ENCODE measurements around the gene ZBTB46.
A peak's percentile ranks its signal among the peaks of the same experiment; 100 is the strongest.

Gene ZBTB46

DNA sequence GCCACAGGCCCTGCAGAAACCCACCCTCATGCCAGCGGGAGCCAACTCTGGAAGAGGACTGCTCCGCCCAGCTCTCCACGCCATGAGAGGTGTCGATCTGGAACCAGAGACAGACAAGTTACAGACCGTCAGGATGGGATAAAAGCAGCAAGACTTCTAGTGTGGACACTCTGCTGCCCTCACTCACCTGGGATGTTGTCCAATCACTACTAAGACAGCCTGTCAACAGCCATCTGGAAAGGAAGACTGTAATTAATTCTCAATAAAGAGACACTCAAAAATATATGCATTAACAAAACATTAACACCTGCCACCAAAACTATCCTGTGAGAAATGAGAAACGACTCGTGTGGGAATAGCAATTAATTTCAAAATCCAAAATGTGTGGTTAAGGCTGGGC lies 63.2 kb downstream of the ZBTB46 start:
- no peak for DNase-seq (ENCODE audit: low read depth in 2 of 2)

DNA sequence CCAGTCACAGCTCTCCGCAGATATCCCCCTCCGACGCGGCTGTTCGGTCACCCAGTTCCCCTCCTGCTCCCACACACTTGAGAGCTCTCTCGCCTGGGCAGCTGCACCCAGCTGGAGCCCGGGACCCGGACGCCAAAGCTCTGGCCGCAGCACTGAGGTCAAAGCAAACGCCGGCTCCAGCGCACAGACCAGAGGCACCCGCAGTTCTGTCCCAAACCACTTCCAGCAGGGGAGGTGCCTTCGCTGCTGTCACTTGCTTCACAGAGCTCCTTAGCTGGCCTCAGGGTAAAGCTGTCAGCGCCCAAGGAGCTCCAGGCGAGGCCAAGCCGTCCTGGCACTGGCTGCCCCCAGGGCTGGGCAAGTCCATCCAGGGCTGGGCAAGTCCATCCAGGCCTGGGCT lies 63.6 kb downstream of the ZBTB46 start:
- DNase-seq (ENCODE audit: low read depth in 2 of 2), result no peak

DNA sequence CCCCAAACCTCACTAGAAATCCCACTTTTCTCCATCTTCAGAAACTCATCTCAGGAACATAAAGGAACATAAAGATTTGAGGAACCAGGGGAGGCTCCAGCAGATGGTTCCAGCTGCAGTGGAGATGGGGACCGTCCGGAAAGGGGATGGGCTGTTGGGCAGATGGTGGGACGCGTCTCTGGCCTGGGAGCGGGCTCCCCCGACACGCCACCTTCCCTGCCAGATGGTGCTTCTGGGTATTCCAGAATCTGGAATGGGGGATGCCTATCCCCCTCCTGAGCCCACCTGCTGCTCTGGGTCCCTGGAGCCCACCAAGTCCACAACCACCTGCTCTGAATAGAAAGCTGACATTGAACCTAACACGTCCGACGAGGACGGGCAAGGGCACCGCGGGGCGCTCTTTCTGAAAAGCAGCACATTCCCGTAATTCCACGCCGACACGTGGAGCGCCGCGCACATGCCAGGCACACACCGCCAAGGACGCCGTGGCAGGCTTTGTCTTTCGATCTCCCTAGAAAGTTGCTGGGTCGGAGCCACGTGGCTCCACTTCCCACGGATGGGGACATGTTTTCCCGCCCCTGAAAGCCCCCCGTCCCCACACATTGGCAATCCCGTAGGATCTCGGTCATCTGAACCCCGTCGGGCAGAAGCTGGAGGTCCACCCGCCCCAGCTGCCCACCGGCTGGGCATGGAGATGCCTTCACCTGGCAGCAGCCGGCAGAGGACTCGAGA lies 64.2 kb downstream of the ZBTB46 start:
- DNase-seq (ENCODE audit: low read depth in 2 of 2), result no peak

DNA sequence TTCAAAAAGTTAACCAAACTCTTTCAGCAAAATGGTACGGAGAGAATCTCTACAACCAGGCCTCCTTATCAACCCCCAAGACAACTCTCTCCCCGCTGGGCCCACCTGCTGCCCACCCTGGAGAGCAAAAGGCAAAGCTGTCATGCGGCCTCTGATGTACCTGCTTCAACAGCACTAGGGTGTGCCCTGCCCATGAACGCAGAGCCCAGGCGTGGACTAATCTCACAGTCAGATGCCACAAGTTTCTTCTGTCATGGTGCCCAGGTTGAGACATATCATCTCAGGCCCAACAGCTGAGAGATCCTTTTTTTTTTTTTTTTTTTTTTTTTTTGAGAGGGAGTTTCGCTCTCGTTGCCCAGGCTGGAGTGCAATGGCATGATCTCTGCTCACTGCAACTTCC lies 65.2 kb downstream of the ZBTB46 start:
- DNase-seq (ENCODE audit: low read depth in 2 of 2), result no peak

DNA sequence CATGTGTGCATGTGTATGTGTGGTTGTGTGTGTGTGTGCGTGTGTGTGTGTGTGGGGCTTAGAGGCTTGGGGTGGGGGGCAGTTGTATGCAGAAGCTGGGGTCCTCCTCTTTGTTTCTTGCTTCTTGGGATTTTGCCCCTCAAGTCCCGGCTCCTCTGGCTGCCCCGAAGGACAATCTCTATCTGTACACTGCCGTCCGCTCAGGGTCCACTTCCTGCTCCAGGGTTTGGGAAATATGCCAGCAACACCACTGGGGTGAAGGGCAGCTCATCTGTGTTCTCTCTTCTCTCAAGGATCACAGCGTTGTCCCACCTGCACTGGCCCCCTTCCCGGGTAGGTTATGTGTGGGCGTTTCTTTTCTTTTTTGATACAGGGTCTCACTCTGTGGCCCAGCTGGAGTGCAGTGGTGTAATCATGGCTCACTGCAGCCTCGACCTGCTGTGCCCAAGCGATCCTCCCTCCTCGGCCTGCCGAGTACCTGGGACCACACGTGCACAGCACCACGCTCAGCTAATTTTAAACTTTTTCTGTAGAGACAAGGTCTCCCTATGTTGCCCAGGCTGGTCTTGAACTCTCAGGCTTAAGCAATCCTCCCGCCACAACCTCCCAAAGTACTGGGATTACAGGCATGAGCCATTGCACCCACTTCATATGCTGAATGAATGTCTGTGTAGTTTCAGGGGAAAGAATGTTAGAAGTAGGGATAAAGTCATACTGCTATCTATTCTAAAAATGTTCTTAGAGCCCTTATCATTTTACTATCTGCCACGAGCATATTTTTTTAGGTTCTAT lies 65.8 kb downstream of the ZBTB46 start:
- no peak for DNase-seq (ENCODE audit: low read depth in 2 of 2)

DNA sequence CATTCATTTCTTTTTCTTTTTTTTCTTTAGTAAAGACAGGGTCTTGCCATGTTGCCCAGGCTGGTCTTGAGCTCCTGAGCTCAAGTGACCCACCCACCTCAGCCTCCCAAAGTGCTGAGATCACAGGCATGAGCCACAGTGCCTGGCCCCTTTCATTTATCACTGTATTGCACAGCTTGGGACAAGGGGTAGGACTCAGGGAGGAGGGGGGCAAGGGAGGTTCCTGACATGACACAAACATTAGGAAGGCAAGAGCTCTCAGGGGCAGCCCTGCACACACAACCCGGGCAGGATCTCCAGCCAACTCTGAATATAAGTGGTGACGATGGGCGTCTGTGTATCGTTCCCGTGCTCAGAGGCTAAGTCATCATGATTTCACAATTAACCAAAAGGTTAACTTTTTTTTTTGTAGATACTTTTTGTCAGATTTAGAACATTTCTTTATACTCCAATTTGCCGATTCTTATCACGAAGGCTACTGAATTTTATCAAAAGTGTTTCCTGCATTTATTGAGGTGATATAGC lies 71.6 kb downstream of the ZBTB46 start:
- DNase-seq (ENCODE audit: low read depth in 2 of 2), result no peak

DNA sequence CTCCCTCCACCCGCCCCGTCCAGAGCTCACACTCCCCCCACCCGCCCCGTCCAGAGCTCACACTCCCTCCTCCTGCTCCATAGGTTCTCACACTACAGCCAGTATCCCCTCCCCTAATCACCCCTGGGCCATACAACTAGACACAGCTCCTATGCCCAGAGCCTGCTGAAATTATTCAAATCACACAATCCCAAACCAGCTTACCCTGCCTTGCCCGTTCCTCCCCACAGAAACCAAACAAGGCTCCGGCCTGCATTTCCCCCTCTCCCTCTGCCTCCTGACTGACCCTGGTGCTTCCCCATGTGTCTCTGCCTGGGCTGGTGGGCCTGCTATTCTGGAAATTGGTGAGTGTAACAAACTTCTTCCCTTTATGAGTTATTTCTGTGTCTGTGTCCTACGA lies 72.9 kb downstream of the ZBTB46 start:
- DNase-seq (ENCODE audit: low read depth in 2 of 2), result no peak

DNA sequence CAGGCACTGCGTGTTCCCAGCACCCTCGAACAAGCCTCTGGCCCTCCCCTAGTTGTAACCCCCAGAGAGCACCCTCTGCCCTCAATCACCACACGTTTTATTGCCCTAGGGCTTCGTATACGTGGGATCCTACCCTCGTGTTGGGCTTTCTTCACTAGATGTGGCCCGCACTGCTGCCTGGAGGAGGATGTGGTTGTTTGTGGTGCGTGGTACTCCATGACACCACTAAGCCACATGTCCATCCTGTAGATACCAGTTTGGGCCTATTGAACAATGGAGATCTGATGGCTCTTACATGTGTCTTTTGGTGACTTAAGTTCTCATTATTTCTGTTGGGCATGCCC lies 74.4 kb downstream of the ZBTB46 start:
- DNase-seq (ENCODE audit: low read depth in 2 of 2), result no peak

DNA sequence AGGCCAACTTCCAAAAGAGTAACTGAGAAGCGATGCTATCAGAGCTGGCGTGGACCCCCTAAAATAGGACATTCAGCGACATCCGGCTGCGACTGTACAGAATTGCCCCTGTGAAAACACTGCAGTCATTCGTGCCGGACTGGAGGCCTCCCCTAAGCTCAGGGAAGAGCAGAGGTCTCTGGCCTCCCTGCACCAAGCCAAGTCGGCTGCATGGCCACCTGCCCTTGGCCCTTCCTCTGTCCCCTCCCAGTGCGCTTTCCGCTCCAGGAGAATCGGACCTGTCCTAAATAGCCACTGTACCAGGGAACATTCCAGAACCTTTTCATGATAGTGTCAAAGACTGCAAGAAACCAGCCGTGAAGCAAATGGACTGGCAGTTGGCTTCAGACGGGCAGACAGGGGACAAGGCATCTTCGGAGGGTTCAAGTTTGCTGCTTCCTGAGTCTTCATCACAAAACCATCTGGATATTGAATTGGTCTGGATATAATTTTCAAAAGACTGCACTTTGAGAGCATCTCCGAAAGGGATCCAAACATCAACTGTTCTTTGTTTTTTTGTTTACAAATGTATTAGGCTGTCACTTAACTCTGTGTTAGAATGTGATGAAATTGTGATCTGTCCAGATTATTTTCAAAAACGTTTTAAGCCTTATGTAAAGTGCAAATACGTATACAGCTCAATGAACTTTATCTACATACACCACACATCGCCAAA lies 75.0 kb downstream of the ZBTB46 start:
- DNase-seq (ENCODE audit: low read depth in 2 of 2), result no peak

DNA sequence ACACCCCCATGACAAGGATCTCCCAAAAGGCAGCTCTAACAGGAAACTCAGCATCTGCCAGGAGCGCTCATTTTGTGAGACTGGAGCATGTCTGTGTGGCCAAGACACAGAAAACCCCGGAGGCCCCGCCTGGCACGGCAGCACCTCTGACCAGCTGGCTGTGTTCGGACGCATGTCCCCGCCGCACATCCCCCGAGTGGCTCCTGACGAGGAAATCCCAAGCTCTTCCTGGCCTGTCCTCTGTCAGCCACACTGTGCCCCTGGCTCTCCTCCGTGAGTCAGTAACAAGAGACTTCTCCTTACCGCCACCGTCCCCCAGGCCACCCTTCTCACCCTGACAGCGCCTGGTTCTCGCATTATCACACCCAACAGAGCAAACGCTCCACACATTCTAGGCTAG lies 77.1 kb downstream of the ZBTB46 start:
- no peak for DNase-seq (ENCODE audit: low read depth in 2 of 2)

DNA sequence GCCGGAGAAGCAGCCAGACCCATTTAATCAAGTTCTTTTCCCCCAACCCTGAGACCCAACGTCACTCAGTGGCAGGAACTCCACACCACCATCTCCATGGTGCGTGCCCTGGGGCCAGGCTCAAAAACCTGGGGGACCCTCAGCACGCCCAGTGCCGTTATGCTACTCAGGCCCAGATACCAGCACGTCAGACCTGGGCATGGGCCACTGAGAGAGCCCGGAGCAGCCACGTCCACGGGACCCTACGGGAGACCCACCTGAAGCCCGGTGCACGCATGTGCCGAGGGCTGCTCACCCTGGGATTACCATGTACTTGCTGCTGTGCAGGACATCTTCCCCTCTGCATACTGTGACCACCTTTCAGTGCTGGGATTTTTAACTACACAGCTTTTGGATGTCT lies 77.7 kb downstream of the ZBTB46 start:
- no peak for DNase-seq (ENCODE audit: low read depth in 2 of 2)

DNA sequence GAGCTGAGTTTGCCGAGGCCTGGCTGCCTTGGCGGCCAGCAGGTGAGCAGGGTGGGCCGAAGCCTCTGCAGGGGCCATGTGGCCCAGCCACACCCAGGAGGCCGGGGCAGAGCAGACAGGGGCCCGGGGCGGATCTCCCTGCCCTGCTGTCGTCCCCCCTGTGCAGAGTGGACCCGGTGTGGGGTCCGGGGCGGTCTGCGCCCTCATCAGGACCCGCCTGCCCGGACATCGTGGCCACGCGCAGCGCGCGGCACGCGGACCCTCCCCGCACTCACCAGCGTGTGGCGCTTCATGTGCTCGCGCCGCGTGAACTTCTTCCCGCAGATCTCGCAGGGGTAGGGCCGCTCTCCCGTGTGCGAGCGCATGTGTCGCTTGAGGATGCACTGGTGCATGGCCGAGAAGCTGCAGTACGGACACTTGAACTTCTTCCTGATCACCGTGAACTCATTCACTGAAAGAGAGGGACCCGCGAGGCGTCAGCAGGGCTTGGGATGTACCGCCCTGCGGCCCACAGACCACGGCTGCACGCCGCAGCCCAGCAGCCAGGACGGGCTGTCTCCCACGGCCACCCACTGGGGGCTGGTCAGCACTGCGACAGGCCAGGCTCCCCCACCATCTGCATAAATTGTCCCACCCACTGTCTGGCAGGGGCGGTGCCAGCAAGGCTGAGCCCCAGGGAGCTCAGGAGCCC lies 78.5 kb downstream of the ZBTB46 start:
- no peak for DNase-seq (ENCODE audit: low read depth in 2 of 2)

DNA sequence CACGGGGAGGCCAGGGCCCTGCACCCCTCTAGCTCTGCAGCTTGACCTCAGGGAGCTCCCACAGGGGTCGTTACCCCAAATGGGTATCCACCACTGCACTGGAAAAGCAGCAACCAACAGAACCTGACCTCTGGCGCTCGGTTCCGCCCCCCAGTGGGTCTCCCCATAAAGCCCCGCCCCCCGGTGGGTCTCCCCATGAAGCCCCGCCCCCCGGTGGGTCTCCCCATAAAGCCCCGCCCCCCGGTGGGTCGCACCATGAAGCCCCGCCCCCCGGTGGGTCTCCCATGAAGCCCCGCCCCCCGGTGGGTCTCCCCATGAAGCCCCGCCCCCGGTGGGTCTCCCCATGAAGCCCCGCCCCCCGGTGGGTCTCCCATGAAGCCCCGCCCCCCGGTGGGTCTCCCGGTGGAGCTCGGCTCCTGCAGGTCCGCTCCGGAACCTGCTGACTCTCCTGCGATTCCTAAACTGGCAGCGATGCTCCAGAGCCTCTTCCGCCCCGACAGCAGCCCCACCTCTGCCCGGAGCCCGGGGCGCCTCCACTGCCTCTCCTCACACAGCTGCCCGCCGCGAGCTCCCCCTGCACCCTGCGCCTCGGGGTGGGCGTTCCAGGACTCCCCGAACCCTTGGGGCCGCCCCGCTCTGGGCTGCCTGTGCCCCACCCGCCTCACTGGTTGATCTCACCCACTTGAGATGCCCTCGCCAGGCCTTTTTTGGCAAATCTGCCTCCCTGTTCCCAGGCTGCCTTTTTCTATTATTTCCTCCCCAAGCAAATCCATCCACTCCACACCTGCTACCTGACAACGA lies 79.4 kb downstream of the ZBTB46 start:
- DNase-seq (ENCODE audit: low read depth in 2 of 2), result no peak

DNA sequence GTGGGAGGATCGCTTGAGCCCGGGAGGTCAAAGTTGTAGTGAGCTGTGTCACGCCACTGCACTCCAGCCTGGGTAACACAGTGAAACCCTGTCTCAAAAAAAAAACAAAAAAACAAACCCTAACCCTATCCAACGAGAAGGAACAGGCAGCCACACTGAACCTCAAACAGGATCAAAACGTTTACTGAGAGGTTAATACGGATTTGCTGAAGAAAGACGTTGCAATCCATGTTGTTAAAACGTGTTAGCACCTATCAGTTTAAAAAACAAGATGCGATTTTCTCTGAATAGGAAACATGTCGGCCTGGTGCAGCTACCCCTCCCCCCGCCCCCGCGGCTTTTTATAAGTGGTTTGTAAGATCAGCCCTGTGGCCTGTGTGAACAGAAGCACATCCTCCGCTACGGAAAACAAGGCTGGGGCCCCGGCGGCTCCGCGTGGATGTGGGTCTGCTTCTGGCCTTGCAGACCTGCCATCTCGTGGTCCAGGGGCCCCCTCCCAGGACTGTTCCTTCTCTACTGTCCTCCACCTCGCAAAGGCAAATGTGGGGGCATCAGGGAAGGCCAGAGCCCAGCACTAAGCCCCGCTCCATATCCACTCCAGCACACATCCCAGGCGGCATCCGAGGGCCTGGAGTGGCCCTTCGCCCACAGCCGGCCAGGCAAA lies 80.1 kb downstream of the ZBTB46 start:
- peak in 1 of 2 donors; percentile 53 for DNase-seq (ENCODE audit: low read depth in 2 of 2)

DNA sequence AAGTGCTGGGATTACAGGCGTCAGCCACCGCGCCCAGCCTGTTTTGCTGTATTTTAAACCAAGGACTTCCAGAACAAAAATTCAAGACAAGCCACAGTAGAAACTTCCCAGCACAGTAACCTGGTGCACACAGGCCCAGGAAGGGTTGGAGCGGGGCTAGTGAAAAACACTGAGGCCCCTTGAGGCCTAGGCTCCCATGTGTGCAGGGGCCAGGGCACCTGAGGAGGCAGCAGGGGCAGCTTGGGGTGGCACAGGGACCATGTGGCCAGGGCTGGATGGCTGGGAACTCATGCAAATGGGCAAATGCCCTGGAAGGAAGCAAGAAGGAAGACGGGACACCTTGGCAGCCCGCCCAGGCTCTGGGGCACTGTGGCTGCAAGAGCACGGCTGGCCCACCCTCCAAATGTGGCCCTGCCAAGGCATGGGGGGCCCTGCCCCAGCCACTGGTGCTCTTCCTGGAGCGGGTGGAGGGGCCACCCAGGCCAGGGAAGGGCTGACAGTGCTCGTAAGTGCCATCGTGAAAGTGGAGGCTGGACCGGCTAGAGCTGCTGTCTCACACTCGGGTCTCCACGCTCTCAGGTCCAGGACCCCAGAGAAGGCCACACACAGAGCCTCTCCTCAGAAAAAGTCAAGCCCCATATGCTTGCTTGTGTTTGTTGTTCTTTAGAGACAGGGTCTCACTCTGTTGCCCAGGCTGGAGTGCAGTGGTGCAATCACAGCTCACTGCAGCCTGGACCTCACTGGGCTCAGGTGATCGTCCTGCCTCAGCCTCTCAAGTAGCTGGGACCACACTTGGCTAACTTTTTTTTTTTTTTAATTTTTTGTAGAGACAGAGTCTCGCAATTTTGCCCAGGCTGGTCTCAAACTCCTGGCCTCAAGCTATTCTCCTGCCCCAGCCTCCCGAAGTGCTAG lies 81.2 kb downstream of the ZBTB46 start:
- no peak for DNase-seq (ENCODE audit: low read depth in 2 of 2)

DNA sequence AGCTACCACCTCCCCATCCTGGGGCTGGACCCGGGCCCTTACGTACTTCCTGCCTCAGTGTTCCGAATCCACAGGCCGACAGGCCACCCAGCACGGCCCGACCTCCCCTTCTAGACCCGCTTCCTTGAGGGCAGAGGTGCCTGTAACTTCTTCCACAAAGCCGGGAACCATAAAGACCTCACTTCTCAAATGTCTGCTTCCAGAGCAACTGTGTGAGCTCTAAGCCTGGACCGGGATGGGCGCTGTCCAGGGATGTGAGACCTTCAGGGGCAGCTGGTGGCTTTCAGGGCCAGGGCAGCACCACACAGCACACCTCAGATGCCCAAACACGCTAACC lies 82.2 kb downstream of the ZBTB46 start:
- DNase-seq (ENCODE audit: low read depth in 2 of 2), result no peak

DNA sequence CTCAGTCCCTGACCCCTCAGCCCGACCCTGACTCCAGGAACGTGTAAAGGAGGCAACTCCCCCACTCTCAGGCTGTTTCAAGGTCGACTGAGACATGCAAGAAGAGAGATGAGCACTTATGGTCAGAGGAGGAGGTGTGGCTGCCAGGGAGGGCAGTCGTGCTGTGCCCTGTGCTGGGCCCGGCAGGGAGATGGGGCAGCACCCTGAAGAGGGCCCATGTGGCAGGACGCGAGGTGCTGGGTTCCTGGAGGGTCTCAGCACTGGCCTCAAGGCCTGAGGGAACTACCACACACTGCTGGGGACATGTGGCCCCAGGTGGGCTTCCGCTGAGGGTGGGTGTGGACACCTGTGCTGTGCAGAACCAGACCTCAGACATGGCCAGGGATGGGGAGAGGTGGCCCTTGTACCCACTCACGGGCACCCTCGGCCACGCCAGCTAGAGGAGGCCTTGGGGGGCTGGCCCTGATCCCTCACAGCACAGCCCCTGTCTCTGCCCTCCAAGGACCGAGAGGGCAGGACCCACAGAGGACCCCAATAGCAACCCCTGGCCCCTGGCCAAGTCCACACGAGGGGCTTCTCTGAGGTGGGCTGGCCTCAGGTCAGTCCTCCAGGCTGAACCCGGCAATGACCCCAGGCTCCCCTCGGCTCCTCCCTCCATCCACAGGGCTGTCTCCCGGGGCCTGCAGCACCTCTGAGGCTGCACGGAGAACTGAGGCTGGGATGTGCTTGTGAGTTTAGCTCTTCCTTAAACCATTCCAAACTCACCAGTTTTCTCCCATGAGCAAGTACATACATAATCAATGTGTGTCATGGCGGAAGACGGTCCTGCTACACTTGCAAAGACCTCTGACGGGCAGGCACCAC lies 82.8 kb downstream of the ZBTB46 start:
- no peak for DNase-seq (ENCODE audit: low read depth in 2 of 2)

DNA sequence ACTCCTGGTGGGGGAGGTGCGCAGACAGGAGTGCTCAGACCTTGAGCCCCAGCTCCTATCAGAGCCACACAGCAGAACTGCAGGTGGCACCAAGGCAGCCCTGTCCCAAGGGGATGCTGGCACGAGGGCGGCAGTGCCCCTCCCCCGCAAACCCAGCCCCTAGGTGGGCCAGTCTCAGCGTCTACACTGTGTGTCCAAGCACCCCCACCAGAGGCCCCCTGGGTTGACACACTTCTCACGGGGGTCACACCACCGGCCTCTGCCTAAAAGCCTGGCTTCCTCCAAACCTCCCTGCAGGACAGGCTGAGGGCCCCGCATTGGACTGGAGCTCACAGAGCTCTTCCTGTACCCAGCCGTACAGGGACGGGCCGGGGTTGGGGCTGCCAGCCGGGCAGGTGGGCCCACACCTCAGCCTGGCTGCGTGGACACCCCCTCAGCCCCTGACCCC lies 83.4 kb downstream of the ZBTB46 start:
- DNase-seq (ENCODE audit: low read depth in 2 of 2), result no peak

Measured in stimulated activated CD8-positive, alpha-beta memory T cell treated with anti-CD3 and anti-CD28 coated beads, Interleukin-7, amount 100 ng/mL, for 4 hours (primary cell).